Peyer's patch (tissue), 4 donors: ENCODE data around the gene ZRANB2.

Experiments
- POLR2A ChIP-seq, 2 donors: fragments of 450-650 bp; IDR thresholded peaks; one replicate each; pipeline ENCODE4 v1.5.1; 2017; ENCODE audit warnings: antibody characterized with exemption in 2 of 2, mild to moderate bottlenecking in 2 of 2, moderate library complexity in 2 of 2
- TF ChIP-seq, protein P1 (sequence below), 6 experiments: fragments of 450-650 bp in 4 of 6; fragments of 200-600 bp in 2 of 6; sonication (generic) in 1 of 6; IDR thresholded peaks; one replicate each; pipeline ENCODE4 v1.5.1; 2017 to 2019; ENCODE audit warnings: antibody characterized with exemption in 6 of 6, mild to moderate bottlenecking in 3 of 6, moderate library complexity in 1 of 6

DNA sequence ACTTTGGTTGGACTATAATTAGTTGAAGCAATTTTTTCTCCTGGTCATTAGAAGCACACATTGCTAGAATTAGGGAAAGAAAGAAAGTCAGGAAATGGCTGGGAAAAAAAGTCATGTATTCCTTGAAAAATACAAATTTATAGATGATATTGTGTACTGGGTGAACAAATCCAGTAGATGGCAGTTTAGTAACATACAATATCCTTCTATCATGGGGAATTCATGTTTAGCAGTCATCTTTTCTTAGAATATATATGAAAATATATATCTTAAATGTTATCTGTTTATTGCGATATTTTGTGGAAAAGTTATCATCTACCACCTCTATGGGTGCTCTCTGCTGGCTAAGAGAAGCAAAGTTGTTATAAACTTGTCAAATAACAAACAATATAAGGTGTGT lies 13.1 kb upstream of the ZRANB2 start:
- TF ChIP-seq, protein P1, sequence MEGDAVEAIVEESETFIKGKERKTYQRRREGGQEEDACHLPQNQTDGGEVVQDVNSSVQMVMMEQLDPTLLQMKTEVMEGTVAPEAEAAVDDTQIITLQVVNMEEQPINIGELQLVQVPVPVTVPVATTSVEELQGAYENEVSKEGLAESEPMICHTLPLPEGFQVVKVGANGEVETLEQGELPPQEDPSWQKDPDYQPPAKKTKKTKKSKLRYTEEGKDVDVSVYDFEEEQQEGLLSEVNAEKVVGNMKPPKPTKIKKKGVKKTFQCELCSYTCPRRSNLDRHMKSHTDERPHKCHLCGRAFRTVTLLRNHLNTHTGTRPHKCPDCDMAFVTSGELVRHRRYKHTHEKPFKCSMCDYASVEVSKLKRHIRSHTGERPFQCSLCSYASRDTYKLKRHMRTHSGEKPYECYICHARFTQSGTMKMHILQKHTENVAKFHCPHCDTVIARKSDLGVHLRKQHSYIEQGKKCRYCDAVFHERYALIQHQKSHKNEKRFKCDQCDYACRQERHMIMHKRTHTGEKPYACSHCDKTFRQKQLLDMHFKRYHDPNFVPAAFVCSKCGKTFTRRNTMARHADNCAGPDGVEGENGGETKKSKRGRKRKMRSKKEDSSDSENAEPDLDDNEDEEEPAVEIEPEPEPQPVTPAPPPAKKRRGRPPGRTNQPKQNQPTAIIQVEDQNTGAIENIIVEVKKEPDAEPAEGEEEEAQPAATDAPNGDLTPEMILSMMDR (IDR thresholded peaks at IDR 0.05): peak in 4 of 6 experiments; percentile 7 to 47 (median 38)
- TF ChIP-seq POLR2A (IDR thresholded peaks at IDR 0.05): no peak
